Esophagus muscularis mucosa (tissue), 4 donors: ENCODE measurements around the gene CWH43. TPM values are rescaled to one million over a fixed set of nuclear protein-coding genes. Genes with fewer than 3 reads are reported as not detected.
"Not testable (repeated sequence)": the region's sequence is repeated elsewhere in the genome, so short reads cannot be mapped to it uniquely, and the experiment has no call there.

ENCODE experiments used
- DNase-seq: peaks from one replicate; pipeline ENCODE4 v3.0.0-alpha.2; 2017; ENCODE audit errors: extremely low spot score
- H3K27ac ChIP-seq, 4 donors: fragments of 200-600 bp; sonication (generic); replicated peaks in 1 of 4; 1 replicate in 3 of 4; 2 replicates in 1 of 4; pipeline ENCODE4 v1.5.1; 2016 to 2019; ENCODE audit warnings: mild to moderate bottlenecking in 1 of 4
- H3K27me3 ChIP-seq, 4 donors: fragments of 200-600 bp; sonication (generic); one replicate each; pipeline versions ENCODE4 v1.5.1 to v1.6.0; 2016 to 2019
- H3K36me3 ChIP-seq, 4 donors: fragments of 200-600 bp; sonication (generic); one replicate each; pipeline ENCODE4 v1.5.1; 2016 to 2019
- H3K4me1 ChIP-seq, 4 donors: fragments of 200-600 bp; sonication (generic); one replicate each; pipeline ENCODE4 v1.5.1; 2016 to 2019
- H3K4me3 ChIP-seq, 4 donors: fragments of 200-600 bp; sonication (generic); 1 replicate in 2 of 4; 2 replicates in 2 of 4; pipeline ENCODE4 v1.5.1; 2016 to 2019; ENCODE audit warnings: mild to moderate bottlenecking in 4 of 4, moderate library complexity in 1 of 4
- H3K9me3 ChIP-seq, 4 donors: fragments of 200-600 bp; sonication (generic); 1 replicate in 3 of 4; 2 replicates in 1 of 4; pipeline ENCODE4 v1.5.1; 2016 to 2019
- WGBS: methylation state at CpG from one replicate; pipeline ENCODE4 v1.1.5; 2018; 5-methylcytosine and 5-hydroxymethylcytosine counted together
- intact Hi-C: fragments of 100-400 bp; cut with DNase I; formaldehyde crosslinking; loops from one replicate; pipeline ENCODE4 v1.15.1; 2023
- total RNA-seq, 4 donors: library from RNA; depleted of rRNA; stranded (reverse); fragments of >200 nt; gene quantifications; one replicate each; pipeline versions ENCODE4 v1.1.0 to v1.2.1, GENCODE V29; 2016

The CWH43 gene
- total RNA-seq, 4 donors from 2014 or later: not detected

- H3K27me3 ChIP-seq, H3K4me3 ChIP-seq, H3K4me1 ChIP-seq, H3K27ac ChIP-seq, intact Hi-C loops, H3K36me3 ChIP-seq, DNase-seq: not testable (repeated sequence)
- 59% methylated on average over 11 of the region's 11 CpGs for WGBS
- H3K9me3 ChIP-seq: peaks cover 0 to 49% (median 21%) of the 10 kb centered on the region in 4 donors
These were observed 110.1 kb downstream of the CWH43 start for GRCh38 chr4:49096215-49096614.

- H3K36me3 ChIP-seq, H3K4me1 ChIP-seq, intact Hi-C loops, DNase-seq, H3K27ac ChIP-seq, H3K4me3 ChIP-seq, H3K27me3 ChIP-seq: not testable (repeated sequence)
- peaks cover 0 to 47% (median 21%) of the 10 kb centered on the region in 4 donors for H3K9me3 ChIP-seq
- WGBS: 56% methylated on average over 8 of the region's 8 CpGs
These were observed 110.6 kb downstream of the CWH43 start for GRCh38 chr4:49096627-49097026.

GRCh38 chr4:49097071-49097470, 111.0 kb downstream of the CWH43 start:
- 52% methylated on average over 9 of the region's 9 CpGs for WGBS
- H3K36me3 ChIP-seq, DNase-seq, H3K27me3 ChIP-seq, H3K4me1 ChIP-seq, H3K27ac ChIP-seq, intact Hi-C loops, H3K4me3 ChIP-seq: not testable (repeated sequence)
- peaks cover 0 to 43% (median 20%) of the 10 kb centered on the region in 4 donors for H3K9me3 ChIP-seq

GRCh38 chr4:49097505-49097904, 111.4 kb downstream of the CWH43 start:
- H3K4me1 ChIP-seq, H3K27me3 ChIP-seq, DNase-seq, H3K4me3 ChIP-seq, intact Hi-C loops, H3K36me3 ChIP-seq, H3K27ac ChIP-seq: not testable (repeated sequence)
- WGBS: 49% methylated on average over 11 of the region's 11 CpGs
- peaks cover 0 to 43% (median 20%) of the 10 kb centered on the region in 4 donors for H3K9me3 ChIP-seq

- H3K27me3 ChIP-seq, H3K4me1 ChIP-seq, H3K4me3 ChIP-seq, DNase-seq, H3K27ac ChIP-seq, H3K36me3 ChIP-seq, intact Hi-C loops: not testable (repeated sequence)
- WGBS: 62% methylated on average over 14 of the region's 14 CpGs
- H3K9me3 ChIP-seq: peaks cover 0 to 44% (median 20%) of the 10 kb centered on the region in 4 donors
These were observed 112.1 kb downstream of the CWH43 start for GRCh38 chr4:49098034-49098759.

- H3K27ac ChIP-seq, H3K4me1 ChIP-seq, H3K36me3 ChIP-seq, intact Hi-C loops, H3K4me3 ChIP-seq, H3K27me3 ChIP-seq: not testable (repeated sequence)
- peak; percentile 95 for DNase-seq
- peaks cover 0 to 60% (median 30%) of the 10 kb centered on the region in 4 donors for H3K9me3 ChIP-seq
- 62% methylated on average over 16 of the region's 16 CpGs for WGBS
These were observed 113.9 kb downstream of the CWH43 start for GRCh38 chr4:49099831-49100444.

GRCh38 chr4:49102344-49102898, 116.3 kb downstream of the CWH43 start:
- WGBS: 52% methylated on average over 9 of the region's 9 CpGs
- intact Hi-C loops, H3K4me1 ChIP-seq, H3K27me3 ChIP-seq, H3K27ac ChIP-seq, H3K4me3 ChIP-seq, H3K36me3 ChIP-seq, DNase-seq: not testable (repeated sequence)
- peaks cover 0 to 67% (median 40%) of the 10 kb centered on the region in 4 donors for H3K9me3 ChIP-seq

GRCh38 chr4:49103436-49104136, 117.5 kb downstream of the CWH43 start:
- intact Hi-C loops, H3K4me3 ChIP-seq, H3K4me1 ChIP-seq, H3K36me3 ChIP-seq, H3K27ac ChIP-seq, H3K27me3 ChIP-seq, DNase-seq: not testable (repeated sequence)
- WGBS: 53% methylated on average over 14 of the region's 14 CpGs
- H3K9me3 ChIP-seq: peaks cover 0 to 70% (median 45%) of the 10 kb centered on the region in 4 donors

- H3K9me3 ChIP-seq: peaks cover 0 to 66% (median 44%) of the 10 kb centered on the region in 4 donors
- H3K4me1 ChIP-seq, H3K36me3 ChIP-seq, DNase-seq, intact Hi-C loops, H3K27me3 ChIP-seq, H3K4me3 ChIP-seq, H3K27ac ChIP-seq: not testable (repeated sequence)
- WGBS: 57% methylated on average over 17 of the region's 17 CpGs
These were observed 118.3 kb downstream of the CWH43 start for GRCh38 chr4:49104231-49104930.

GRCh38 chr4:49105248-49105904, 119.3 kb downstream of the CWH43 start:
- H3K4me3 ChIP-seq, DNase-seq, H3K27me3 ChIP-seq, H3K27ac ChIP-seq, H3K36me3 ChIP-seq, intact Hi-C loops, H3K4me1 ChIP-seq: not testable (repeated sequence)
- 66% methylated on average over 11 of the region's 11 CpGs for WGBS
- H3K9me3 ChIP-seq: peaks cover 0 to 64% (median 47%) of the 10 kb centered on the region in 4 donors

GRCh38 chr4:49107262-49107661, 121.2 kb downstream of the CWH43 start:
- H3K4me3 ChIP-seq, H3K36me3 ChIP-seq, H3K27me3 ChIP-seq, H3K27ac ChIP-seq, H3K4me1 ChIP-seq, intact Hi-C loops: not testable (repeated sequence)
- DNase-seq: peak; percentile 96
- peaks cover 0 to 72% (median 49%) of the 10 kb centered on the region in 4 donors for H3K9me3 ChIP-seq
- WGBS: 54% methylated on average over 6 of the region's 6 CpGs
